Erythroblast (primary cell): Measurements from ENCODE around the gene DIS3L.

Experiments
- GATA1 ChIP-seq: IDR thresholded peaks from 2 replicates; pipeline ENCODE4 v1.6.1; 2011; ENCODE audit warnings: low read depth, mild to moderate bottlenecking, control low read depth, low read length, moderate library complexity
- POLR2A ChIP-seq: IDR thresholded peaks from 2 replicates; pipeline ENCODE4 v1.6.1; 2011; ENCODE audit warnings: mild to moderate bottlenecking, low read length

GRCh38 chr15:66298803-66299251, 5.5 kb downstream of the DIS3L start:
- no peak for TF ChIP-seq POLR2A
- TF ChIP-seq GATA1, result no peak
